Measurements from ENCODE around the gene PVRIG. TPM values are rescaled to one million over a fixed set of nuclear protein-coding genes. Genes with fewer than 3 reads are reported as not detected.
"Not testable (repeated sequence)": the region's sequence is repeated elsewhere in the genome, so short reads cannot be mapped to it uniquely, and the experiment has no call there.

Gene PVRIG
- total and polyA plus RNA-seq, 3 donors from 2014 or later: 2.6 to 3.3 (median 3.0) TPM

- no peak for TF ChIP-seq CTCF (IDR thresholded peaks at IDR 0.05)
- no peak for TF ChIP-seq POLR2A (IDR thresholded peaks at IDR 0.05)
- intact Hi-C loops (cut with DNase I; ENCODE audit: low total_unique reads): no loop called here
- Histone ChIP-seq H3K4me1 (no peaks in the 10 kb centered on the region), H3K27me3 (no peaks in the 10 kb centered on the region), H3K36me3 (ENCODE audit: low read depth, missing control alignments) (no peaks in the 10 kb centered on the region), H3K27ac (peak within 1 kb of the TSS in 1 of 2 donors; percentile 51), H3K9me3 (no peaks in the 10 kb centered on the region), H3K4me3 (peak within 1 kb of the TSS; percentile 49 to 62)
- WGBS, 2 donors: 1 to 2% methylated on average over 33 to 52 of the region's 78 CpGs
- DNase-seq: peak; percentile 95
Observed at GRCh38 chr7:100177045-100178001, 42.4 kb upstream of the PVRIG start, which contains the start of the genes GPC2 and STAG3. TSS of gene GPC2 (minus strand) at chr7:100177381. CDS start at chr7:100177199, 182 bp downstream. TSS of gene STAG3 (plus strand) at chr7:100177918. CDS start at chr7:100180557, 2,639 bp downstream.

- intact Hi-C loops (cut with DNase I; ENCODE audit: low total_unique reads); H3K27me3 ChIP-seq; H3K4me3 ChIP-seq; H3K4me1 ChIP-seq; DNase-seq; H3K27ac ChIP-seq; H3K36me3 ChIP-seq (ENCODE audit: low read depth, missing control alignments); H3K9me3 ChIP-seq: not testable (repeated sequence)
- WGBS, 2 donors: 89 to 93% methylated on average over 3 of the region's 3 CpGs
Observed at GRCh38 chr7:100180084-100180483, 39.7 kb upstream of the PVRIG start.

- 79 to 86% methylated on average over 6 of the region's 6 CpGs for WGBS, 2 donors
- H3K27ac ChIP-seq; H3K9me3 ChIP-seq; H3K4me1 ChIP-seq; intact Hi-C loops (cut with DNase I; ENCODE audit: low total_unique reads); H3K4me3 ChIP-seq; H3K36me3 ChIP-seq (ENCODE audit: low read depth, missing control alignments); H3K27me3 ChIP-seq; DNase-seq: not testable (repeated sequence)
Observed at GRCh38 chr7:100182616-100183015, 37.1 kb upstream of the PVRIG start.

- H3K4me3 ChIP-seq; H3K27ac ChIP-seq; H3K27me3 ChIP-seq; H3K9me3 ChIP-seq; H3K36me3 ChIP-seq (ENCODE audit: low read depth, missing control alignments); intact Hi-C loops (cut with DNase I; ENCODE audit: low total_unique reads); DNase-seq; H3K4me1 ChIP-seq: not testable (repeated sequence)
- WGBS, 2 donors: 92 to 95% methylated on average over 6 of the region's 6 CpGs
Observed at GRCh38 chr7:100183090-100183489, 36.7 kb upstream of the PVRIG start.

- intact Hi-C loops (cut with DNase I; ENCODE audit: low total_unique reads): no loop called here
- H3K4me3 ChIP-seq: no peak overlapping the region
- 78 to 84% methylated on average over 2 of the region's 2 CpGs for WGBS, 2 donors
- H3K4me1 ChIP-seq: no peaks in the 10 kb centered on the region
- no peak overlapping the region for H3K27ac ChIP-seq
- no peak for DNase-seq
- H3K36me3 ChIP-seq (ENCODE audit: low read depth, missing control alignments): no peaks in the 10 kb centered on the region
- no peaks in the 10 kb centered on the region for H3K27me3 ChIP-seq
- H3K9me3 ChIP-seq: no peaks in the 10 kb centered on the region
- TF ChIP-seq POLR2A (IDR thresholded peaks at IDR 0.05): no peak
- no peak for TF ChIP-seq CTCF (IDR thresholded peaks at IDR 0.05)
Observed at GRCh38 chr7:100185726-100186125, 34.0 kb upstream of the PVRIG start.

GRCh38 chr7:100189061-100189460, 30.7 kb upstream of the PVRIG start:
- TF ChIP-seq POLR2A (IDR thresholded peaks at IDR 0.05) (no peak), CTCF (IDR thresholded peaks at IDR 0.05) (no peak)
- intact Hi-C loops (cut with DNase I; ENCODE audit: low total_unique reads): no loop called here

More at GRCh38 chr7:100189061-100189460, 30.7 kb upstream of the PVRIG start:
- 82 to 85% methylated on average over 3 of the region's 3 CpGs for WGBS, 2 donors
- Histone ChIP-seq H3K9me3 (no peaks in the 10 kb centered on the region), H3K36me3 (ENCODE audit: low read depth, missing control alignments) (no peaks in the 10 kb centered on the region), H3K4me1 (no peaks in the 10 kb centered on the region), H3K4me3 (no peak overlapping the region), H3K27ac (no peak overlapping the region), H3K27me3 (no peaks in the 10 kb centered on the region)
- DNase-seq: no peak

Measured in testis (tissue), 3 donors.